ENCODE data around the gene TERT.

DNA sequence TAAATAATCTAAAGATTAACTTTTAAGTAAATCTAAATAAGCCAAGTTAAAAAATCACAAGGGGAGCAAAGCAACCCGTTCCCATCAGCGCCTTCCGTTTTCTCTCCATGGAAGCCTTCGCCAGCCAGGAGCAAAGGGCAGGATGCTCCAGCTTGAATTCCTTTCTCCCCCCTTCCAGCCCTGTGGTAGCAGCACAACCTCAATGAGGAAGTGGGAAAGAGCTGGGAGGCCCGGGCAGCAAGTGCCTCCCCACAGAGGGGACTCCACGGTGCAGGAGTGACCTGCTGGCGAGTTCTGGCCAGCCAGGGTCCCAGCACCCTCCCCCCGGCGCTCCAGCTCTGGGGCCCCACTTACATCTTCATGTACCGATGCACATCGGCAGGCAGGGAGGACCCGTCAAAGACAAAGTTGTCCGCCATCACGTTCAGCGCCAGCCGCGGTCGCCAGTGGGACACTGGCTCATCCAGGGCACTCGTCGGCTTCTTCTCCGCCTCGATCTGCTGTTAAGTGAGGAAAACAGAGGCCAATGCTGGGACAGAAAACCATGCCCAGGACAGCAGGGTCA, 43.7 kb upstream of the TERT start:
- TF ChIP-seq, protein P1, sequence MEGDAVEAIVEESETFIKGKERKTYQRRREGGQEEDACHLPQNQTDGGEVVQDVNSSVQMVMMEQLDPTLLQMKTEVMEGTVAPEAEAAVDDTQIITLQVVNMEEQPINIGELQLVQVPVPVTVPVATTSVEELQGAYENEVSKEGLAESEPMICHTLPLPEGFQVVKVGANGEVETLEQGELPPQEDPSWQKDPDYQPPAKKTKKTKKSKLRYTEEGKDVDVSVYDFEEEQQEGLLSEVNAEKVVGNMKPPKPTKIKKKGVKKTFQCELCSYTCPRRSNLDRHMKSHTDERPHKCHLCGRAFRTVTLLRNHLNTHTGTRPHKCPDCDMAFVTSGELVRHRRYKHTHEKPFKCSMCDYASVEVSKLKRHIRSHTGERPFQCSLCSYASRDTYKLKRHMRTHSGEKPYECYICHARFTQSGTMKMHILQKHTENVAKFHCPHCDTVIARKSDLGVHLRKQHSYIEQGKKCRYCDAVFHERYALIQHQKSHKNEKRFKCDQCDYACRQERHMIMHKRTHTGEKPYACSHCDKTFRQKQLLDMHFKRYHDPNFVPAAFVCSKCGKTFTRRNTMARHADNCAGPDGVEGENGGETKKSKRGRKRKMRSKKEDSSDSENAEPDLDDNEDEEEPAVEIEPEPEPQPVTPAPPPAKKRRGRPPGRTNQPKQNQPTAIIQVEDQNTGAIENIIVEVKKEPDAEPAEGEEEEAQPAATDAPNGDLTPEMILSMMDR (IDR thresholded peaks at IDR 0.05): no peak
- TF ChIP-seq POLR2AphosphoS5 (IDR thresholded peaks at IDR 0.05): no peak

All from prostate gland (tissue), 2 donors.